ENCODE data around the gene TUBB.

GRCh38 chr6:30741063-30741779 lies 21.1 kb downstream of the TUBB start:
- no peak for TF ChIP-seq TAF1 (IDR thresholded peaks at IDR 0.05; ENCODE audit: low read depth, low read length)
- TF ChIP-seq POU2F2 (IDR thresholded peaks at IDR 0.05; ENCODE audit: low read depth, low read length): no peak
- no peak for TF ChIP-seq SPI1 (IDR thresholded peaks at IDR 0.05; ENCODE audit: low read depth, low read length)
